HEK293 (cell line): ENCODE data around the gene DAND5.
A peak's percentile ranks its signal among the peaks of the same experiment; 100 is the strongest.

ENCODE experiments used
- CTCF ChIA-PET: fragments of 350-600 bp; formaldehyde crosslinking; extraction: SDS; loops from one replicate; lab custom pipeline; 2021; ENCODE audit warnings: antibody characterized with exemption; lab: Yijun Ruan, JAX
- POLR2A ChIA-PET: fragments of 300-600 bp; formaldehyde crosslinking; extraction: SDS; loops from one replicate; lab custom pipeline; 2020; ENCODE audit warnings: antibody characterized with exemption, inconsistent platforms; lab: Yijun Ruan, JAX
- H3K27ac ChIP-seq: fragments of 200-500 bp; sonication (Bioruptor generic); 2 replicates; pipeline ENCODE4 v1.5.1; 2014; ENCODE audit warnings: low read depth, low read length, control low read depth, inconsistent platforms; ENCODE audit errors: extremely low read depth
- H3K36me3 ChIP-seq, 2 experiments: fragments of 200-500 bp in 1 of 2; sonication (Bioruptor generic) in 1 of 2; 1 replicate in 1 of 2; 2 replicates in 1 of 2; pipeline ENCODE4 v1.5.1; 2014 to 2017; ENCODE audit warnings: inconsistent platforms in 2 of 2, low read length in 2 of 2; ENCODE audit not compliant: control insufficient read depth in 2 of 2, insufficient read depth in 1 of 2
- H3K4me1 ChIP-seq: fragments of 200-500 bp; sonication (Bioruptor generic); 2 replicates; pipeline ENCODE4 v1.5.1; 2014; ENCODE audit warnings: mild to moderate bottlenecking, low read length, inconsistent platforms; ENCODE audit not compliant: control insufficient read depth, insufficient read depth
- H3K4me3 ChIP-seq: 2 replicates; pipeline ENCODE4 v1.5.1; 2011; ENCODE audit warnings: low read depth, mild to moderate bottlenecking, control low read depth, low read length, moderate library complexity
- H3K9me3 ChIP-seq: fragments of 200-500 bp; sonication (Bioruptor generic); 2 replicates; pipeline ENCODE4 v1.5.1; 2014; ENCODE audit warnings: low read depth, low read length, inconsistent platforms; ENCODE audit not compliant: control insufficient read depth, insufficient read depth
- HOXD13 ChIP-seq: sonication (generic); formaldehyde crosslinking; IDR thresholded peaks from 2 replicates; pipeline ENCODE4 v1.8.0; 2022; ENCODE audit warnings: missing genetic modification reagents, borderline replicate concordance
- TRIM28 ChIP-seq: IDR thresholded peaks from 2 replicates; pipeline ENCODE4 v1.6.1; 2011; ENCODE audit warnings: low read length, control low read depth, borderline replicate concordance
- ZIC2 ChIP-seq: fragments of 450-650 bp; formaldehyde crosslinking; IDR thresholded peaks from 2 replicates; pipeline ENCODE4 v1.5.1; 2016; ENCODE audit warnings: missing biosample characterization, missing genetic modification characterization
- ZNF132 ChIP-seq: fragments of 450-650 bp; formaldehyde crosslinking; IDR thresholded peaks from 2 replicates; pipeline ENCODE4 v1.5.1; 2017; ENCODE audit warnings: missing biosample characterization, missing genetic modification characterization, borderline replicate concordance
- ZNF16 ChIP-seq: fragments of 450-650 bp; formaldehyde crosslinking; IDR thresholded peaks from 2 replicates; pipeline ENCODE4 v1.5.1; 2016; ENCODE audit warnings: low read depth, missing biosample characterization, missing genetic modification characterization
- ZNF175 ChIP-seq: fragments of 450-650 bp; formaldehyde crosslinking; IDR thresholded peaks from 2 replicates; pipeline ENCODE4 v1.5.1; 2016; ENCODE audit warnings: missing biosample characterization, missing genetic modification characterization
- ZNF266 ChIP-seq: fragments of 450-650 bp; formaldehyde crosslinking; IDR thresholded peaks from 2 replicates; pipeline ENCODE4 v1.5.1; 2016; ENCODE audit warnings: missing biosample characterization, missing genetic modification characterization, low read depth
- ZNF335 ChIP-seq: fragments of 450-650 bp; formaldehyde crosslinking; conservative IDR thresholded peaks from 2 replicates; pipeline ENCODE4 v1.5.1; 2016; ENCODE audit warnings: missing biosample characterization, missing genetic modification characterization
- ZNF398 ChIP-seq: fragments of 450-650 bp; formaldehyde crosslinking; IDR thresholded peaks from 2 replicates; pipeline ENCODE4 v1.5.1; 2017; ENCODE audit warnings: missing biosample characterization, missing genetic modification characterization
- ZNF513 ChIP-seq: fragments of 450-650 bp; IDR thresholded peaks from 2 replicates; pipeline ENCODE4 v1.5.1; 2018; ENCODE audit warnings: missing biosample characterization, missing genetic modification characterization
- ZNF514 ChIP-seq: fragments of 450-650 bp; formaldehyde crosslinking; IDR thresholded peaks from 2 replicates; pipeline ENCODE4 v1.5.1; 2016; ENCODE audit warnings: missing biosample characterization, missing genetic modification characterization
- ZNF530 ChIP-seq: fragments of 450-650 bp; formaldehyde crosslinking; IDR thresholded peaks from 2 replicates; pipeline ENCODE4 v1.5.1; 2016; ENCODE audit warnings: low read depth, missing biosample characterization, missing genetic modification characterization
- ZNF600 ChIP-seq: fragments of 450-650 bp; formaldehyde crosslinking; IDR thresholded peaks from 2 replicates; pipeline ENCODE4 v1.5.1; 2016; ENCODE audit warnings: missing biosample characterization, missing genetic modification characterization
- ZNF785 ChIP-seq: fragments of 450-650 bp; formaldehyde crosslinking; IDR thresholded peaks from 2 replicates; pipeline ENCODE4 v1.5.1; 2016; ENCODE audit warnings: missing biosample characterization, missing genetic modification characterization
- ZNF791 ChIP-seq: fragments of 450-650 bp; formaldehyde crosslinking; IDR thresholded peaks from 2 replicates; pipeline ENCODE4 v1.5.1; 2016; ENCODE audit warnings: missing biosample characterization, missing genetic modification characterization
- TF ChIP-seq, protein P1 (sequence below): fragments of 450-650 bp; formaldehyde crosslinking; IDR thresholded peaks from 2 replicates; pipeline ENCODE4 v1.5.1; 2017; ENCODE audit warnings: missing biosample characterization, missing genetic modification characterization
- TF ChIP-seq, protein P2 (sequence below): fragments of 450-650 bp; formaldehyde crosslinking; IDR thresholded peaks from 2 replicates; pipeline ENCODE4 v1.5.1; 2017; ENCODE audit warnings: missing biosample characterization, missing genetic modification characterization

The DAND5 gene

DNA sequence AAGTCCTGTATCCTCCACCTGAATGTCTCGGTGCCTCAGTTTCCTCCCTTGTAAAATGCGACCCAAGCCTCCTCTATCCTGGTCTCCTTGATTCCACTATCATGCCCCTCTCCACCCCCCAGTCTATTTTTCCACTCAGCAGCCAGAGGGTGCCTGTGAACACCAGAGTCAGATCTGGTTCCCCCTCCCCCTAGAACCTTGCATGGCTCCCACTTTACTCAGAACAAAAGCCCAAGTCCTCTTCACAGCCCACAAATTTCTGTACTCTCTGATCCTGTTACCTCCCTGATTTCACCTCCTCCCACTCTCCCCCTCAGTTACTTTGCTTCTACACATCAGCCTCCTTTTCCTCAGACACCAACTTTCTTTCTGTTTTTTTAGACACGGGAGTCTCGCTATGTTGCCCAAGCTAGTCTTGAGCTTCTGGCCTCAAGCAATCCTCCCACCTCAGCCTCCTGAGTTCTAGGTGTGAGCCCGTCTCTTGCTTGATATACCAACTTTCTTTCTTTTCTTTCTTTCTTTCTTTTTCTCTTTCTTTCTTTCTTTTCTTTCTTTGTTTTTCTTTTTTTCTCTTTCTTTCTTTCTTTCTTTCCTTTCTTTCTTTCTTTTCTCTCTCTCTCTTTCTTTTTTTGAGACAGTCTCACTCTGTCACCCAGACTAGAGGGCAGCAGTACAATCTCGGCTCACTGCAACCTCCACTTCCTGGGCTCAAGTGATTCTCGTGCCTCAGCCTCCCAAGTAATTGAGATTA lies 869 bp downstream of the DAND5 start (continued):
- TF ChIP-seq ZNF513 (tag by site-specific recombination): no peak
- TF ChIP-seq, protein P1, sequence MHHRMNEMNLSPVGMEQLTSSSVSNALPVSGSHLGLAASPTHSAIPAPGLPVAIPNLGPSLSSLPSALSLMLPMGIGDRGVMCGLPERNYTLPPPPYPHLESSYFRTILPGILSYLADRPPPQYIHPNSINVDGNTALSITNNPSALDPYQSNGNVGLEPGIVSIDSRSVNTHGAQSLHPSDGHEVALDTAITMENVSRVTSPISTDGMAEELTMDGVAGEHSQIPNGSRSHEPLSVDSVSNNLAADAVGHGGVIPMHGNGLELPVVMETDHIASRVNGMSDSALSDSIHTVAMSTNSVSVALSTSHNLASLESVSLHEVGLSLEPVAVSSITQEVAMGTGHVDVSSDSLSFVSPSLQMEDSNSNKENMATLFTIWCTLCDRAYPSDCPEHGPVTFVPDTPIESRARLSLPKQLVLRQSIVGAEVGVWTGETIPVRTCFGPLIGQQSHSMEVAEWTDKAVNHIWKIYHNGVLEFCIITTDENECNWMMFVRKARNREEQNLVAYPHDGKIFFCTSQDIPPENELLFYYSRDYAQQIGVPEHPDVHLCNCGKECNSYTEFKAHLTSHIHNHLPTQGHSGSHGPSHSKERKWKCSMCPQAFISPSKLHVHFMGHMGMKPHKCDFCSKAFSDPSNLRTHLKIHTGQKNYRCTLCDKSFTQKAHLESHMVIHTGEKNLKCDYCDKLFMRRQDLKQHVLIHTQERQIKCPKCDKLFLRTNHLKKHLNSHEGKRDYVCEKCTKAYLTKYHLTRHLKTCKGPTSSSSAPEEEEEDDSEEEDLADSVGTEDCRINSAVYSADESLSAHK (tag by site-specific recombination): no peak
- TF ChIP-seq, protein P2, sequence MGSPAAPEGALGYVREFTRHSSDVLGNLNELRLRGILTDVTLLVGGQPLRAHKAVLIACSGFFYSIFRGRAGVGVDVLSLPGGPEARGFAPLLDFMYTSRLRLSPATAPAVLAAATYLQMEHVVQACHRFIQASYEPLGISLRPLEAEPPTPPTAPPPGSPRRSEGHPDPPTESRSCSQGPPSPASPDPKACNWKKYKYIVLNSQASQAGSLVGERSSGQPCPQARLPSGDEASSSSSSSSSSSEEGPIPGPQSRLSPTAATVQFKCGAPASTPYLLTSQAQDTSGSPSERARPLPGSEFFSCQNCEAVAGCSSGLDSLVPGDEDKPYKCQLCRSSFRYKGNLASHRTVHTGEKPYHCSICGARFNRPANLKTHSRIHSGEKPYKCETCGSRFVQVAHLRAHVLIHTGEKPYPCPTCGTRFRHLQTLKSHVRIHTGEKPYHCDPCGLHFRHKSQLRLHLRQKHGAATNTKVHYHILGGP (tag by site-specific recombination): no peak; the same call in 1 of the 2 replicates
- TF ChIP-seq ZNF785 (tag by site-specific recombination): no peak
- peak; percentile 98 for TF ChIP-seq ZNF16 (tag by site-specific recombination)

DNA sequence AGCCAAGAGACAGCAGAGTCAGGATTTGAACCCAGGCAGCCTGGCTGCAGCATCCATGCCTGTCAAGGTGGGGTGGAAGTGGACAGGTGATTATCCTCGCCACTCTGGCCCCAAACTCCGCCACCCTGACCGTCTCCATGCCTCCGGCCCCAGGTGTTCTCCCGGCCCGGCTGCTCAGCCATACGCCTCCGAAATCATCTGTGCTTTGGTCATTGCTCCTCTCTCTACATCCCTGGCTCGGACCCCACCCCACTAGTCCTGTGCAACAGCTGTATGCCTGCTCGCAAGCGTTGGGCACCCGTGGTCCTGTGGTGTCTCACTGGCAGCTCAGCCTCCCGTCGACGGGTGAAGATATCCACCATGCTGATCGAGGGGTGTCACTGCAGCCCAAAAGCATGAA lies 3.9 kb downstream of the DAND5 start:
- no peak overlapping the region for H3K4me3 ChIP-seq
- ChIA-PET CTCF (interaction anchor here (0.5 to 1.0 kb wide), 4 partner anchors 8 to 305 kb away, joined by 3 to 5 read pairs (median 4); no protein-coding TSS in a partner anchor), POLR2A (no interaction called here)
- H3K27ac ChIP-seq: no peak overlapping the region
- no peaks in the 10 kb centered on the region for H3K4me1 ChIP-seq
- no peaks in the 10 kb centered on the region for H3K36me3 ChIP-seq
- no peaks in the 10 kb centered on the region for H3K9me3 ChIP-seq
- no peak for TF ChIP-seq TRIM28
- TF ChIP-seq ZNF791 (tag by site-specific recombination): no peak
- no peak for TF ChIP-seq ZNF600 (tag by site-specific recombination)
- no peak for TF ChIP-seq HOXD13
- no peak for TF ChIP-seq ZIC2 (tag by site-specific recombination)
- no peak for TF ChIP-seq ZNF175
- no peak for TF ChIP-seq ZNF398
- no peak for TF ChIP-seq ZNF132 (tag by site-specific recombination)
- TF ChIP-seq ZNF530 (tag by site-specific recombination): no peak
- no peak for TF ChIP-seq ZNF266 (tag by site-specific recombination)
- TF ChIP-seq ZNF335: no peak
- no peak for TF ChIP-seq ZNF514 (tag by site-specific recombination)
